Endodermal cell (in vitro differentiated cells): ENCODE results near the gene DNAJC3. TPM values are rescaled to one million over a fixed set of nuclear protein-coding genes. Genes with fewer than 3 reads are reported as not detected.
"Not testable (repeated sequence)": the region's sequence is repeated elsewhere in the genome, so short reads cannot be mapped to it uniquely, and the experiment has no call there.

Experiments
- DNase-seq: peaks from one replicate; pipeline ENCODE4 v3.0.0-alpha.2; 2017
- H3K27ac ChIP-seq: 2 replicates; pipeline ENCODE4 v1.5.1; 2013; ENCODE audit warnings: mild to moderate bottlenecking, low read depth, low read length, moderate library complexity
- H3K27me3 ChIP-seq: 2 replicates; pipeline ENCODE4 v1.6.1; 2013; ENCODE audit warnings: mild to moderate bottlenecking, low read length, moderate library complexity; ENCODE audit not compliant: insufficient read depth, control insufficient read depth, poor library complexity, severe bottlenecking
- H3K36me3 ChIP-seq: 2 replicates; pipeline ENCODE4 v1.7.0; 2013; ENCODE audit warnings: mild to moderate bottlenecking, low read length, moderate library complexity; ENCODE audit not compliant: control insufficient read depth, insufficient read depth
- H3K4me1 ChIP-seq: one replicate; pipeline ENCODE4 v1.7.0; 2013; ENCODE audit warnings: low read length; ENCODE audit not compliant: control insufficient read depth, insufficient read depth
- H3K4me3 ChIP-seq: 2 replicates; pipeline ENCODE4 v1.5.1; 2013; ENCODE audit warnings: mild to moderate bottlenecking, low read length, moderate library complexity
- H3K9ac ChIP-seq: 2 replicates; pipeline ENCODE4 v1.6.1; 2013; ENCODE audit warnings: mild to moderate bottlenecking, low read length, moderate library complexity; ENCODE audit not compliant: poor library complexity, severe bottlenecking; ENCODE audit errors: extremely low read depth
- H3K9me3 ChIP-seq: 2 replicates; pipeline ENCODE4 v1.6.1; 2013; ENCODE audit warnings: mild to moderate bottlenecking, low read length, moderate library complexity; ENCODE audit not compliant: control insufficient read depth
- H3K27ac Mint-ChIP-seq: 2 replicates; pipeline ENCODE4 v1.8.0; 2020; ENCODE audit warnings: mixed read lengths
- H3K27me3 Mint-ChIP-seq: 2 replicates; pipeline ENCODE4 v1.8.0; 2021; ENCODE audit warnings: mild to moderate bottlenecking, mixed read lengths; ENCODE audit not compliant: insufficient read depth
- H3K36me3 Mint-ChIP-seq: 2 replicates; pipeline ENCODE4 v1.8.0; 2020; ENCODE audit warnings: low read depth, mixed read lengths
- H3K4me1 Mint-ChIP-seq: 2 replicates; pipeline ENCODE4 v1.8.0; 2020; ENCODE audit warnings: mixed read lengths
- H3K4me3 Mint-ChIP-seq: 2 replicates; pipeline ENCODE4 v1.8.0; 2020; ENCODE audit warnings: mild to moderate bottlenecking, moderate library complexity, mixed read lengths
- H3K9me3 Mint-ChIP-seq: 2 replicates; pipeline ENCODE4 v1.8.0; 2020; ENCODE audit warnings: mild to moderate bottlenecking, mixed read lengths
- WGBS, 2 experiments: methylation state at CpG; one replicate each; pipeline versions ENCODE4 v1.1.5 to v1.1.7; 2013; ENCODE audit warnings: missing lambda C conversion rate in 2 of 2, mixed read lengths in 1 of 2; ENCODE audit not compliant: insufficient coverage in 1 of 2, insufficient read length in 1 of 2; 5-methylcytosine and 5-hydroxymethylcytosine counted together
- total RNA-seq, 2 donors: library from RNA; stranded (reverse); fragmentation: NEBNext Ultra II Directional in 1 of 2; extraction: Animal tissue kit (Norgen Biotek cat#: 25700) in 1 of 2; gene quantifications; 2 replicates in 1 of 2; 3 replicates in 1 of 2; pipeline ENCODE4 v1.2.1, GENCODE V29; 2021
- TF ChIP-seq, protein P1 (sequence below): fragments of 200-600 bp; sonication (generic); conservative IDR thresholded peaks from 2 replicates; pipeline ENCODE4 v1.5.0; 2021; ENCODE audit warnings: antibody characterized with exemption, mild to moderate bottlenecking

The DNAJC3 gene
- total RNA-seq, 2 donors from 2014 or later = 20.6 to 31.5 TPM

DNA sequence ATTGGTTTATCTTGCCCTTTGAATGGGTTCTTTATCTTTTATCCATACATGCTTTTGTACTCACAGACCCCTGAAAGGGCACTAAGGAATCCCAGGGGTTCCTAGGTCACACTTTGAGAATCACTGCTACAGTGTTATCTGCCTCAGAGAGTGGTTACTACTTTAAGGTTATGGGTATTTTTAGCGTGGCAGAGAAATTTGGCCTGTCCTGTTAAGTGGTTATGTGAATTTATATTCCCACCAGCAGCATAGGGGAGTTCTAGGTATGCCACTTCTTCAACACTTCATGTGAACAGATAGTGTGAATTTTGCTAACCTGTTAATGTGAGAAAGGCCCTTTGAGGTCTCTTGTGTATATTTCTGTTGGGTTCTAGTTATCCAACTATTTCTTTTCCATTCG is 75.7 kb downstream of the DNAJC3 start:
- Mint-ChIP-seq H3K4me1 (peaks cover 3% of the 10 kb centered on the region), H3K9me3 (no peaks in the 10 kb centered on the region), H3K27me3 (no peaks in the 10 kb centered on the region), H3K36me3 (peaks cover 9% of the 10 kb centered on the region), H3K27ac (no peak overlapping the region), H3K4me3 (no peak overlapping the region)
- Histone ChIP-seq H3K9me3 (no peaks in the 10 kb centered on the region), H3K27me3 (no peaks in the 10 kb centered on the region), H3K9ac (no peak overlapping the region), H3K4me3 (no peak overlapping the region), H3K36me3 (no peaks in the 10 kb centered on the region), H3K4me1 (no peaks in the 10 kb centered on the region), H3K27ac (no peak overlapping the region)
- WGBS, 2 experiments = 85 to 92% methylated on average over 2 of the region's 2 CpGs
- TF ChIP-seq, protein P1, sequence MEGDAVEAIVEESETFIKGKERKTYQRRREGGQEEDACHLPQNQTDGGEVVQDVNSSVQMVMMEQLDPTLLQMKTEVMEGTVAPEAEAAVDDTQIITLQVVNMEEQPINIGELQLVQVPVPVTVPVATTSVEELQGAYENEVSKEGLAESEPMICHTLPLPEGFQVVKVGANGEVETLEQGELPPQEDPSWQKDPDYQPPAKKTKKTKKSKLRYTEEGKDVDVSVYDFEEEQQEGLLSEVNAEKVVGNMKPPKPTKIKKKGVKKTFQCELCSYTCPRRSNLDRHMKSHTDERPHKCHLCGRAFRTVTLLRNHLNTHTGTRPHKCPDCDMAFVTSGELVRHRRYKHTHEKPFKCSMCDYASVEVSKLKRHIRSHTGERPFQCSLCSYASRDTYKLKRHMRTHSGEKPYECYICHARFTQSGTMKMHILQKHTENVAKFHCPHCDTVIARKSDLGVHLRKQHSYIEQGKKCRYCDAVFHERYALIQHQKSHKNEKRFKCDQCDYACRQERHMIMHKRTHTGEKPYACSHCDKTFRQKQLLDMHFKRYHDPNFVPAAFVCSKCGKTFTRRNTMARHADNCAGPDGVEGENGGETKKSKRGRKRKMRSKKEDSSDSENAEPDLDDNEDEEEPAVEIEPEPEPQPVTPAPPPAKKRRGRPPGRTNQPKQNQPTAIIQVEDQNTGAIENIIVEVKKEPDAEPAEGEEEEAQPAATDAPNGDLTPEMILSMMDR = no peak
- DNase-seq = no peak

GRCh38 chr13:95754069-95754468 is 77.1 kb downstream of the DNAJC3 start:
- TF ChIP-seq, protein P1 = no peak
- Histone ChIP-seq H3K27ac (no peak overlapping the region), H3K4me1 (no peaks in the 10 kb centered on the region), H3K9me3 (no peaks in the 10 kb centered on the region), H3K4me3 (no peak overlapping the region), H3K27me3 (no peaks in the 10 kb centered on the region), H3K36me3 (peaks cover 2% of the 10 kb centered on the region), H3K9ac (no peak overlapping the region)
- no peak overlapping the region for H3K4me3 Mint-ChIP-seq
- peaks cover 8% of the 10 kb centered on the region for H3K4me1 Mint-ChIP-seq
- no peak overlapping the region for H3K27ac Mint-ChIP-seq
- no peaks in the 10 kb centered on the region for H3K27me3 Mint-ChIP-seq
- 91 to 93% methylated on average over 3 to 4 of the region's 4 CpGs for WGBS, 2 experiments
- DNase-seq = no peak
- peaks cover 12% of the 10 kb centered on the region for H3K36me3 Mint-ChIP-seq
- H3K9me3 Mint-ChIP-seq = no peaks in the 10 kb centered on the region

- Histone ChIP-seq H3K36me3 (peaks cover 18% of the 10 kb centered on the region), H3K9ac (no peak overlapping the region), H3K9me3 (no peaks in the 10 kb centered on the region), H3K4me1 (no peaks in the 10 kb centered on the region), H3K4me3 (no peak overlapping the region), H3K27ac (no peak overlapping the region), H3K27me3 (no peaks in the 10 kb centered on the region)
- H3K9me3 Mint-ChIP-seq = no peaks in the 10 kb centered on the region
- peaks cover 8% of the 10 kb centered on the region for H3K4me1 Mint-ChIP-seq
- TF ChIP-seq, protein P1 = no peak
- no peak for DNase-seq
- peak overlapping the region; percentile 14 for H3K27ac Mint-ChIP-seq
- H3K36me3 Mint-ChIP-seq = peaks cover 12% of the 10 kb centered on the region
- H3K27me3 Mint-ChIP-seq = no peaks in the 10 kb centered on the region
- no peak overlapping the region for H3K4me3 Mint-ChIP-seq
- WGBS, 2 experiments = 94 to 100% methylated on average over 1 to 5 of the region's 5 CpGs
These were observed 79.1 kb downstream of the DNAJC3 start for GRCh38 chr13:95756072-95756471.

GRCh38 chr13:95762626-95763025 is 85.7 kb downstream of the DNAJC3 start:
- not testable (repeated sequence) for H3K9me3 Mint-ChIP-seq, H3K4me1 ChIP-seq, H3K27ac Mint-ChIP-seq, DNase-seq, H3K9ac ChIP-seq, H3K27ac ChIP-seq, H3K27me3 Mint-ChIP-seq, H3K4me3 Mint-ChIP-seq, H3K9me3 ChIP-seq, H3K27me3 ChIP-seq, H3K4me1 Mint-ChIP-seq, H3K4me3 ChIP-seq
- 96% methylated on average over 3 of the region's 3 CpGs; no CpG with 5 or more reads in 1 of the 2 experiments for WGBS, 2 experiments
- H3K36me3 ChIP-seq = peaks cover 48% of the 10 kb centered on the region
- peaks cover 21% of the 10 kb centered on the region for H3K36me3 Mint-ChIP-seq
